GM18499 (cell line): Measurements from ENCODE around the gene GTPBP6.
"Not testable (repeated sequence)": the region's sequence is repeated elsewhere in the genome, so short reads cannot be mapped to it uniquely, and the experiment has no call there.

Source experiments
- ATAC-seq: cut with Tn5 transposase; IDR thresholded peaks from one replicate; pipeline ENCODE4 v1.9.1; 2021; ENCODE audit warnings: moderate number of reproducible peaks; ENCODE audit not compliant: insufficient read depth, unreplicated experiment

Gene GTPBP6

GRCh38 chrX:302975-303374, 15.6 kb downstream of the GTPBP6 start:
- no peak for ATAC-seq

- no peak for ATAC-seq
Observed at GRCh38 chrX:300334-300733, 18.3 kb downstream of the GTPBP6 start.

GRCh38 chrX:298993-299392, 19.6 kb downstream of the GTPBP6 start:
- no peak for ATAC-seq

GRCh38 chrX:295136-295535, 23.5 kb downstream of the GTPBP6 start:
- no peak for ATAC-seq

- ATAC-seq: no peak
Observed at GRCh38 chrX:292900-293897, 25.4 kb downstream of the GTPBP6 start.

GRCh38 chrX:291411-291901, 27.1 kb downstream of the GTPBP6 start:
- ATAC-seq: no peak

- no peak for ATAC-seq
Observed at GRCh38 chrX:290476-291166, 28.0 kb downstream of the GTPBP6 start.

- ATAC-seq: no peak
Observed at GRCh38 chrX:288561-288991, 30.0 kb downstream of the GTPBP6 start.

- no peak for ATAC-seq
Observed at GRCh38 chrX:287670-288069, 30.9 kb downstream of the GTPBP6 start.

GRCh38 chrX:285076-285677, 33.4 kb downstream of the GTPBP6 start:
- no peak for ATAC-seq

GRCh38 chrX:283115-283845, 35.3 kb downstream of the GTPBP6 start:
- peak; percentile 98 for ATAC-seq

- not testable (repeated sequence) for ATAC-seq
Observed at GRCh38 chrX:282000-282681, 36.5 kb downstream of the GTPBP6 start.

GRCh38 chrX:281166-281999, 37.2 kb downstream of the GTPBP6 start, which contains the start of gene PLCXD1:
PLCXD1 (plus strand) TSS chrX:281381; CDS start chrX:284188, 2,807 bp downstream.
- no peak for ATAC-seq

GRCh38 chrX:280722-281121, 37.9 kb downstream of the GTPBP6 start:
- not testable (repeated sequence) for ATAC-seq

- ATAC-seq: not testable (repeated sequence)
Observed at GRCh38 chrX:279757-280604, 38.6 kb downstream of the GTPBP6 start.

- ATAC-seq: no peak
Observed at GRCh38 chrX:276581-277201, 41.9 kb downstream of the GTPBP6 start.

GRCh38 chrX:275967-276580, 42.5 kb downstream of the GTPBP6 start:
- no peak for ATAC-seq
